NCI-H2107 (cell line): ENCODE data around the gene SPDYE1.
A peak's percentile ranks its signal among the peaks of the same experiment; 100 is the strongest.
"Not testable (repeated sequence)": the region's sequence is repeated elsewhere in the genome, so short reads cannot be mapped to it uniquely, and the experiment has no call there.

Source experiments
- DNase-seq: peaks from one replicate; lab custom pipeline; 2025; lab: John Stamatoyannopoulos, UW

SPDYE1 gene

GRCh38 chr7:43992896-43993295 is 4.8 kb upstream of the SPDYE1 start:
- not testable (repeated sequence) for DNase-seq

DNA sequence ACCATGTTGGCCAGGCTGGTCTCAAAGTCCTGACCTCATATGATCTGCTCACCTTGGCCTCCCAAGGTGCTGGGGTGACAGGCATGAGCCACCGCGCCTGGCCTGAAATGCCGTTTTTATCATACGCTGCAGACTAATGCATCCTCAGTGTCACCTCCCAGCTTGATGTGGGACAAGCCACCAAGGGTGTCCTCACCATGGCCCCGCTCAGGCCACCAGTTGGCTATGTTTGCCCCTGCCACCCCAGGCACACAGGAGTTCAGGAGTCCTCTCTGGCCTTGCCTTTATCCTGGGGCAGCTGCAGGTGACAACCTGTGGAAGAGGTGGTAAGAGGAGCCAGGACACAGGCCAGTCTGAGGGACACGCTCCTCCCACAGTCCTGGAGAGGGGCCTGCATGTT is 3.0 kb upstream of the SPDYE1 start:
- not testable (repeated sequence) for DNase-seq

DNA sequence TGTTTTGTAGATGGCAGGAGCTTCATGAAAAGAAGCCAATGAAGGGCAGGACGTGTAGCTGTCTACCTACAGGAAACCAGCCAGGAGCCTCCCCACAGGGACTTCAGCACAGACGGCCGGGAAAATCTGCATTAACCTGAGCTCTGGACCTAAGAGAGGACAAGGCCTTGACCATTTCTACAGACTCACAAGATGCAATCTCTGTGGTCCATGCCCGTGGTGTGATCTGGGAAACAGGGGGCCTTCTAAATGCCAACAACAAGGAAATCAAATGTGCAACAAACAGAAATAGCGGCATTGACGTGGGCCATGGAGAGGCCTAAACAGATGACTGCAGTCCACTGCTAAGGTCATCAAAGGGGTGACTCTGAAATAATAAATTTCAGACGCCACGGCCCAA is 14.4 kb downstream of the SPDYE1 start:
- not testable (repeated sequence) for DNase-seq

DNA sequence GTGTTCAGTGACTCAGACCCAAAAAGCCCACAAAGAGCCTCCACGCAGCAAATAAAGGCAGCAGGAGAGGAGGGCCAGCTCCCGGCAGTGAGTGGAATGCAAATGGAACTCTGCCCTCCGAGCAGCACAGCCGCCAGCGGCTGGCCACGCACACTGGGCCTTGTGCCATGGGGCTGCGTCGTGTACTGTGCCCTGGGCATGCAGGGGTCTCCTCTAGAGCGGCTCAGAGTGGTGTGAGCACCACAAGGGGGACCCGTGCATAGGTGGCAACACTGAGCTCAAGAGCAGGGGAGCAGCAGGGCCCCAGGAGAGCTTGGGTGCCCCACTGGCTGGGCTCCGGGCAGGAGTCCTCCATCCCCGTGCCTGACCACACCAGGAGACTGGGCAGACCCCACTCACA is 17.4 kb downstream of the SPDYE1 start:
- DNase-seq, result not testable (repeated sequence)

DNA sequence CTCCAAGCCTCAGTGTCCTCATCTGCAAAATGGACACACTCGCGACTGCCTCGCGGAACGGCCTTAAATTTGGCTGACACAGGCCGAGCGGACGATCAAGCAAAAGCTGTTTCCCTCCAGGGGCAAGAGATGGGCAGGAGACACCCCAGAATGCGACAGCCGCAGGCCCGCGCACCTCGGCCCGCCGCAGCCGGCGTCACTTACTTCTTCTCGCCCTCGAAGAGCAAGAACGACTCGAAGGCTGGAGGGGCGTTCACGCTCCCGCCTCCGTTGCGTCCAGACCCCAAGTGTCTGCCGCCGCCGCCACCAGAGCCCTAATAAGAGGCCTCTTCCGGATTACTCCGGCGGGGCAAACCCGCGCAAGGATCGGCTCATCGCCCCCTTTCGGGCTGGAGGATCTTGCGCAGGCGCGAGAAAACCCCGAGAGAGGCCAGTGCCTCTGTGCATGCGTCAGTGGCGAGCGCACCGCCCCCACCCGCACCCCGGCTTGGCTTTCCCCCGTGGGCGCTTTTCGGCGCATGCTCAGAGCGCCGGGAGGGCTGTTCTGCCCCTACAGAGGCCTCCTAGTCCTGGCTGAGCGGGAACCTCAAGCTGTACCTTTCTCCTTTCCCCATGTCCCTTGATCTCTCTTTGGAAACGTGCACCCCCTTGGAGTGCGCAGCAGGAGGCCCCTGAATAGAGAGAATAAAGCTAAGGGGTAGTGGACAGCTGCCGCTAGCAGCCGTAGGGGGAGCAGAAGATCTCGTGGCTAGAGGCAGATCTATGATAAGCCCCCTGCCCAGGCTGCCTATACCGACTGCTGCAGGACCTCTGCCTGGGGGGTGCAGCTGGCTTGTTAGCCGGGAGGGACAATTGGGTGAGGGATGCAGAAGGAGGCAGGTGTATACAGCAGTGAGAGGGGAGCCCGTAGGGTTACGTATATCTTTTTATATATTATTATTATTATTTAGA is 21.4 kb downstream of the SPDYE1 start:
- peak; percentile 95 for DNase-seq

DNA sequence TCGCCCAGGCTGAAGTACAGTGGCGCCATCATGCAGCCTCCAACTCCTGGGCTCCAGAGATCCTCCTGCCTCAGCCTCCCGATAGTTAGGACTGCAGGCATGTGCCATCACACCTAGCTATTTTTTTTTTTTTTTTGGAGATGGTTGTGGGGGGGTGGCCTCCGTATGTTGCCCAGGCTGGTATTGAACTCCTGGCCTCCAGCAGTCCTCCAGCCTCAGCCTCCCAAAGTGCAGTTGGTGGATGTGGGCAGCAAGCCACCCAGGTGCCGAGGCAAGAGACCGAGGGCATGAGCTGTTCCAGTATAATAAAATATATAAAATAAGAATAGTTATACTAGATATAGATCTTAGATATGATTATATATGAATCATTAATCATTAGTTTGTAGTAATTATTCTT is 22.1 kb downstream of the SPDYE1 start:
- not testable (repeated sequence) for DNase-seq

GRCh38 chr7:44022069-44022468 is 24.4 kb downstream of the SPDYE1 start:
- not testable (repeated sequence) for DNase-seq

- DNase-seq, result not testable (repeated sequence)
These were observed 25.2 kb downstream of the SPDYE1 start for GRCh38 chr7:44022796-44023467.

DNA sequence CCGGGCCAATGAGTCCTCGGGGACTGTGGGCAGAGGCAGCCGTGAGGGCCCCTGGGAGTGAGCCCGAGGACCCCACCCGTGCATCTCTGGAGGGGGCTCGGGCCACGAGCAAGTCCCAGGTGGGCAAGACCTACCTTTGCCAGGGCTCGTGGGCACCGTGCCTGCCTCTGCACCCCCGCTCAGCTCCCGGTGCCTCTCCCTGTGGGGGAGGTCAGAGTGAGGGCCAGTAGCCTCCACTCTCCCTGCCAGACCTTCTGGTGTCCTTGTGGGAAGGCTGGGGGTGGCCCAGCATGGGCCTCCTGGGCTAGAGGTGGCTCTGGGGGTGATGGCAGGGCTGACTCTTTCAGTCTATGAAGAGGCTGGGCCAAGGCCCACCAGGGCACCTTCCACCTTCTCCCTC is 31.7 kb downstream of the SPDYE1 start:
- DNase-seq, result not testable (repeated sequence)

GRCh38 chr7:44030029-44030428 is 32.3 kb downstream of the SPDYE1 start:
- DNase-seq, result not testable (repeated sequence)

- DNase-seq, result not testable (repeated sequence)
These were observed 33.6 kb downstream of the SPDYE1 start for GRCh38 chr7:44031319-44031718.

DNA sequence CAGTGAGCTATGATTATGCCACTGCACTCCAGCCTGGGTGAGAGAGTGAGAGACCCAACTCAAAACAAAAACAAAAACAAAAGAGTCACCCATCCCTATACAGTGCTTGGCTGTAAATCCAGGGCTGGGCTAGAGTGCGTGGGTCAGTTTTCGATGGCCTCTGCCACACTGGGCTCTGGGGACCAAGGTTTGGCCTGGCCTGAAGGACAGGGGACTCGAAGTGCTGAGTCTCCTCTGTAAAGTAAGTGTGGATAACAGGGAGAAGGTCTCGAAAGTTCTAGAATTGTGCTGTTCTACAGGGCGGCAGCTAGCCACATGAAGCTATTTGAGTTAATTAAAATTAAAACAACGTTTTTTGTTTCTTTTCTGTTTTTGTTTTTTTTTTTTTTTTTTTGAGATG is 34.3 kb downstream of the SPDYE1 start:
- not testable (repeated sequence) for DNase-seq

- DNase-seq, result not testable (repeated sequence)
These were observed 36.5 kb downstream of the SPDYE1 start for GRCh38 chr7:44033971-44034844.

GRCh38 chr7:44036364-44036763 is 38.7 kb downstream of the SPDYE1 start:
- DNase-seq, result not testable (repeated sequence)

GRCh38 chr7:44037951-44038350 is 40.3 kb downstream of the SPDYE1 start:
- not testable (repeated sequence) for DNase-seq

GRCh38 chr7:44038553-44038952 is 40.9 kb downstream of the SPDYE1 start:
- DNase-seq, result not testable (repeated sequence)

GRCh38 chr7:44038961-44039558 is 41.4 kb downstream of the SPDYE1 start:
- DNase-seq, result peak; percentile 37

DNA sequence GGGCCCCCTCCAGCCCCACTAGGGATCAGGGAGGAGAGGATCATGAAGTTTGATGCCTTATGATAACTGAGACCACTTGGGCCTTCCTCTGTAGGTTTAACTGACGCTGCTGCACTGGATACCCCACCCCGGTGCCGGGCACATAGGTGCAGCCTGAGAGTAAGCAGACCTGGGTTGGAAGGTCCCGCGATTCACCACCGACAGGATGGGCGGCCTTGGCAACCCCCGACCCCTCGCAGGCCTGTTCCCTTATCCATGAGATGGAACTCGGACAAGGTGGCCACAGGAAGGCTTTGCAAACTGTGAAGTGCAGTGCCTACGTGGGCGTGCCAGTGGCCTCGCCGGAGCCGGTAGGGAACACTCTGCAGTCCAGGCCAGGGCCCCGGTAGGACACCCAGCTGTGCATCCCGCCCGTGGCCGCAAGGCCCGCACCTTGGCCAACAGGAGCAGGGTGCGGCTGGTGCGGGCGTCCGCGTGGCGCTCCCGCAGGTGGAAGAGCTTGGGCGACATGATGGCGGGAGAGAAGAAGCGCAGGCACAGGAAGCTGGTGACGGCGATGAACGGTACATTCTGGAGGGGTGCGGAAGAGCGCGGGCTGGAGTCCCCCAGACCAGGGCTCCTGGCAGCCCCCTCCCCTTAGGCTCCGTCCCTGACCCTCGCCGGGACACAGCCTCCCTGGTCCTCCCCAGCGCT is 42.2 kb downstream of the SPDYE1 start:
- not testable (repeated sequence) for DNase-seq

DNA sequence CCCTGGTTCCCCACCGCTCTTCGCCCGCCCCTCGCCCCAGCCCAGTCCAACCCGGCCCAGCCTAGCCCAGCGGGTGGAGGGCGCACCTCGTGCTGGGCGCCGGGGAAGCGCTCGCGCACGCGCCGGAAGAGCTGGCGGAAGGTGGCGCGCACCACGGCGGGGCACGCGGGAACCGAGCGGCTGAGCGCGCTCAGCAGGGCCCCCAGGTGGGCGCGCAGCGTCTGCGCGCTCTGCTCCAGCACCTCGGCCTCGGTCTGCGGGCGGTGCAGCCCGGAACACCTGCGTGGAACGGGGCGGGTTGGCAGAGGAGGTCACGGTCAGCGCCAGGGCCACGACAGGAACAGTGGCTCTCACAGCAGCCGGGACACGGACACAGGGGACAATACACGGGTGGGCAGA is 42.8 kb downstream of the SPDYE1 start:
- not testable (repeated sequence) for DNase-seq

DNA sequence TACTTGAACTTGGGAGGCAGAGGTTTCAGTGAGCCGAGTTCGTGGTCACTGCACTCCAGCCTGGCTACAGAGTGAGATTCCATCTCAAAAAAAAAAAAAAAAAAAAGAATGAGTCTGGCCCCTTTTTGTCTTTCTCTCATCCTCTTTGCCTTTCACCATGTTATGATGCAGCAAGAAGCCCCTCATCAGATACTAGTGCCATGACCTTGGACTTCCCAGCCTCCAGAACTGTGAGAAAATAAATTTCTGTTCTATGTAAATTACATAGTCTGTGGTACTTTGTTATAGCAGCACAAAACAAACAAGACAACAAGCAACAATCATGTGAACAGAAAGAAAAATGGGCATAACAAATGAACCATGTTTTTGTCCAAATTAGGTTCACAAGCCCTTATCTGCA is 44.5 kb downstream of the SPDYE1 start:
- no peak for DNase-seq

GRCh38 chr7:44043902-44044301 is 46.2 kb downstream of the SPDYE1 start:
- DNase-seq, result no peak
